Hepatic stellate cell (primary cell): Measurements from ENCODE around the gene ALOX12.
"Not testable (repeated sequence)": the region's sequence is repeated elsewhere in the genome, so short reads cannot be mapped to it uniquely, and the experiment has no call there.

Experiments used
- DNase-seq: peaks from one replicate; pipeline ENCODE4 v3.0.0; 2011; ENCODE audit warnings: low spot score

Gene ALOX12

GRCh38 chr17:6995500-6996255, at the start of gene ALOX12:
TSS of gene ALOX12 (plus strand) at chr17:6996049. CDS start at chr17:6996118, 69 bp downstream.
- no peak for DNase-seq

DNA sequence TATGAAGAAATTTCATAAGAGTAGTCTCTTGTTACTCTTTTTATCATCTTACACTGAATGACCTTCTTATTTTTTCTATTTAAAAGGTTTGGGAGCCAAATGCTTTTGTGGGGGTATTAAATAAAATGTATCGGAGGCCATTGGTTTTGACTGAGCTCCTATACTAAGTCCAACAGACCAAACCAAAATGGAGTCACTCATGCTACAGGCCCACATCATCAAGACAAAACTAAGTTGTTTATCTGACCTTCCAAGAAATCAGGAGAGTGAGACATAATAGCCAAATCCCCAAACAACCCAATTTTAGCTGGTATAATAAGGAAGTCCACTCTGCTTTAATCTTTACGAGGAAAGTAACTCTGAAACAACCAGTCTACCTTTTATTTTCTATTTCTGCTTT, 48.1 kb upstream of the ALOX12 start:
- DNase-seq, result no peak

DNA sequence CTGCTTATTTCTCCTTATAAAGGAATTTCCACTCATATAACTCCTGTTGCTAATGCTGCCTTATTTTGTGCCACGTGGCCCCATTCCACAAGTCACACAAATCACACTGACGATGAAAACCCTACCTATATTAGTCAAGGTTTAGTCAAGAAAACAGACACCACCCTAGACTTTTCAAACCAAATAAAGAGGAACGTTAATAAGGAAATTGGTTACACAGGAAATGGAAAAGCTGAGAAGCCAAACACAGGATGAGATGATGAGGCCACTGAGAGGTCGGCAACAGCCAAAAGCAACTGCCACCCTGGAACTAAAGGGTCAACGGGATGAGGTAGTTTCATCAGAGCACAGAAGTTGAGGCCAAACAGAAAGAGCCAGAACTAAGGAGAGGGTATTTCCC, 47.3 kb upstream of the ALOX12 start:
- DNase-seq, result no peak

DNA sequence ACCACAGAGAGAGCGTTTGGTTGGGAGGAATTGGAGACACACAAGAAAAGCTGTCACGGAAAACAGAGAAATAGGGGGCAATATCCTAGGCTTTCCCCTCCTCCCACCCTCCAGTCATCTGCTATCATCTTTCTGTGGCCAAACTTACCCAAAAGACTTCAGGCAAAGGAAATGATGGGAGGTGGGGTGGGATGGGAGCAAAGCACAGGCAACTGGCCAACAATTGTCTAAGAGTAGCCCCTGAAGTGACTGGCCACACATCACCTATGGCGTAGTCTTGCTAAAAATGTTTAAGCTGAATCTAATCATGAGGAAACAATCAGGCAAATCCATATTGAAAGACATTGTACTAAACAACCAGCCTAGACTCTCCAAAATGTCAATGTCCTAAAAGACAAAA, 46.9 kb upstream of the ALOX12 start:
- no peak for DNase-seq

GRCh38 chr17:6950938-6951337, 44.9 kb upstream of the ALOX12 start:
- DNase-seq, result not testable (repeated sequence)

GRCh38 chr17:6953689-6954088, 42.2 kb upstream of the ALOX12 start:
- DNase-seq, result no peak

DNA sequence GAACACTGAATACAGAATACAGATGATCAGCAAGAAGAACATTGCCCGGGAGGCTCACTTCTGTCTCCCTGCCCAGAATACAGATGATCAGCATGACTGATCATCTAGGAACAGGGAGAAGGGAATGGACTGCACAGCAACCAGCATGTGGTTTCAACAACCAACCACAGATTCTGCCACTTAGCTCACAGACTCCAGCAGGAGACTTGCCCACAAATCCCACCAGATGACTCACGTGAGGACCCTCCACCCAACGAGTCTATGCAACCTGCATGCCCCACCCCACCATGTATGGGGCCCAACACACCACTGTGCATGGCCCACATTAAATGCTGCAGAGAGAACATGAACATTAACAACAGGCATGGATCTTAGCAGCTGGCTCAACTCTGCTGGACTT, 36.1 kb upstream of the ALOX12 start:
- DNase-seq, result no peak

GRCh38 chr17:6969323-6969726, 26.5 kb upstream of the ALOX12 start:
- no peak for DNase-seq

DNA sequence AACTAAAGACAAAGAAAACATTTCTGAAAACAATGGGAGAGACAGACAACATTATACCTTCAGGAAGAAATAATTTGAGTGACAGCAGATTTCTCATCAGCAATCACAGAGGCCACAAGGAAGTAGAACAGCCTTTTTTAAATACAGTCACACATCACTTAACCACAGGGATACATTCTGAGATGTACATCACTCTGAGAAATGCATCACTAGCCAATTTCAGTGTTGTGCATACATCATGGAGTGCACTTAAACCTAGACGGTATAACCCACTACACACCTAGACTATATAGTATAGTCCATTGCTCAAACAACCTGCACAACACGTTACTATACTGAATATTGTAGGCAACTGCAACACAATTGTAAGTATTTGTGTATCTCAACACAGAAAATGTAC, 24.9 kb upstream of the ALOX12 start:
- DNase-seq, result no peak

DNA sequence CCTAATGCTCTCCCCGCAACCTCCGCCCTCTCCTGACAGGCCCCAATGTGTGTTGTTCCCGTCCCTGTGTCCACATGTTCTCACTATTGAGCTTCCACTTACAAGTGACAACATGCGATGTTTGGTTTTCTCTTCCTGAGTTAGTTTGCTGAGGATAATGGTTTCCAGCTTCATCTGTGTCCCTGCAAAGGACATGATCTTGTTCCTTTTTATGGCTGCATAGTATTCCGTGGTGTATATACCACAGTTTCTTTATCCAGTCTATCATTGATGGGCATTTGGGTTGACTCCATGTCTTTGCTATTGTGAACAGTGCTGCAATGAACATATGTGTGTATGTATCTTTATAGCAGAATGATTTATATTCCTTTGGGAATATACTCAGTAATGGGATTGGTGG, 16.4 kb upstream of the ALOX12 start:
- DNase-seq, result not testable (repeated sequence)

DNA sequence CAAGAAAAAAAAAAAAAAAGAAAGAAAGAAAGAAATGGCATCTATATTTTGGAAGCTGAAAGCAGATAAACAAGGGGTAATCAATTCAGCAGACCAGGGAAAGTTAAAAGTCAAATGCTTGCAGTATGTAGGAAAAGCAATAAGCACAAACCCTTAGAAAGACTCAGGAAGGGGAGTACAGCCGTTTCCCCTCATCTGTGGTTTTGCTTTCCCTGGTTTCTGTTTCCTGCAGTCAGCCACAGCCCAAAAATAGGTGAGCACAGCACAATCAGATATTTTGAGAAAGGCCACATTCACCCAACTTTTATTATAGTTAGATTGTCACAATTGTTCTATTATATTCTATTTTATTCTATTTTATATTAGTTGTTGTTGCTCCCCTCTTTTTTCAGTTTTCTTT, 14.4 kb upstream of the ALOX12 start:
- no peak for DNase-seq

DNA sequence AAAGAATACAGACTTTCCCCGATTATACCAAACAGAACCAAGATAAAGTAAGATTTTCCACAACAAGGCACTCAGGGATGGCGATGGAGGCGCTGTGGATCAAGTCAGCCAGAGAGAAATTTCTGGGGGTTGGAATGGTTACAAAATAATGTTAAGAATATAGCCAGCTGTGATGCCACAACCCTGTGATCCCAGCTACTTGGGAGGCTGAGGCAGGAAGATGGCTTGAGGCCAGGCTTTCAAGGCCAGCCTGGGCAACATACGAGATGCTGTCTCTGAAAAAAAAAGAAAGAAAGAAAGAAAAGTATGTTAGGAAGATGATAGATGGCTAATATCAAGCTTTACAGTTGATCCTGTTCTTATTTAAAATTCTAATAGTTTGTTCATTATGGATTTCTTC, 10.6 kb upstream of the ALOX12 start:
- DNase-seq, result no peak

- no peak for DNase-seq
Observed at GRCh38 chr17:6986676-6987075, 9.2 kb upstream of the ALOX12 start.

- DNase-seq, result no peak
Observed at GRCh38 chr17:6989779-6990178, 6.1 kb upstream of the ALOX12 start.

- DNase-seq, result not testable (repeated sequence)
Observed at GRCh38 chr17:6993613-6994056, 2.2 kb upstream of the ALOX12 start.

DNA sequence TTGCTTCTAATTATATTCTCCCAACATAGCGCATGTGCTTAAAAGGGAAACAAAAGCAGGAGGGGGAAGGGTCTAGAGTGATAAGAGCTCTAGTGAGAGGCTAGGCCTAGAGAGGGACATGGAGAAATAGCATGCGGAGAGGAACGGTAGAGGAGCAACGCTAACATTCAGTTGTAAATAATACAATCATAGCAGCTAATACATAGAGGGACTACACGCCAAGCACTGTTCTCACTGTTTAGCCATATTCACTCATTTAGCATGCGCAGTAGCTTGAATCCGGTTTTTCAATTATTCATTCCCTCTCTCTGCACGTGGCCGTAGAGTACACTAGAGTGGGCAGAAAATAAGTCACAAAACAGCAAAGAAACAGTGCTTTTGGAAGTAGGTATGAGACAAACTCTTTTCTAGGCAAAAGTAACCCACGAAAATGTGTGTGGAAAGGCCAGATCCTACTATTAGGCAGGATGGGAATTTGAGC, 1.7 kb upstream of the ALOX12 start:
- DNase-seq, result no peak

DNA sequence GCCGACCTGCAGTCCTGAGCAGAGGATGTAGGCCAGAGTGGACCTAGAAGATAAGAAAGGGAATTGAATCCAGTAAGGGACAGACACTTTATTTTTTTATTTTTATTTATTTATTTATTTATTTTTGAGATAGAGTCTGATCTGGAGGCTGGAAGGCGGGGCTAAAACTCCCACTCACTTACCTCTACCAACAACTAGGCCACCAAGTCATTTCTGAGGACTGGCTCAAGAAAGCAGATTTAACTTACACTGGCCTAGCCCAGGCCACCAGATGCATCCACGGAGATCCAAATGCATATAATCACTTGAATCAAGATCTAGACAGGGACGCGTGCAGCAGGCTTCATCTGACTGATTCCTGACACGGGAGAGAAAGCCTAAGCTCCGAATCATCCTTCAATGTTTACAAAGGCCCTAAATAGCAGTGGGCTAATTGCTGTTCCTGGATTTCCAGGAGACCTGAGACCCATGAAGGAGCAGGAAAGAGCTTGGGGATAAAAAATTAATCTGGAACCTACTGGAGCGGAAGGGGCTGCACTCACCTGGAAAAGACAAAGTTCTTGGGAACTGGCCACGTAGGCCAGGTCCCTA, 1.1 kb upstream of the ALOX12 start:
- no peak for DNase-seq

GRCh38 chr17:6996256-6997011, 585 bp downstream of the ALOX12 start:
- no peak for DNase-seq

GRCh38 chr17:6997171-6997570, 1.3 kb downstream of the ALOX12 start:
- DNase-seq, result no peak

GRCh38 chr17:6998855-6999508, 3.1 kb downstream of the ALOX12 start:
- DNase-seq, result no peak

DNA sequence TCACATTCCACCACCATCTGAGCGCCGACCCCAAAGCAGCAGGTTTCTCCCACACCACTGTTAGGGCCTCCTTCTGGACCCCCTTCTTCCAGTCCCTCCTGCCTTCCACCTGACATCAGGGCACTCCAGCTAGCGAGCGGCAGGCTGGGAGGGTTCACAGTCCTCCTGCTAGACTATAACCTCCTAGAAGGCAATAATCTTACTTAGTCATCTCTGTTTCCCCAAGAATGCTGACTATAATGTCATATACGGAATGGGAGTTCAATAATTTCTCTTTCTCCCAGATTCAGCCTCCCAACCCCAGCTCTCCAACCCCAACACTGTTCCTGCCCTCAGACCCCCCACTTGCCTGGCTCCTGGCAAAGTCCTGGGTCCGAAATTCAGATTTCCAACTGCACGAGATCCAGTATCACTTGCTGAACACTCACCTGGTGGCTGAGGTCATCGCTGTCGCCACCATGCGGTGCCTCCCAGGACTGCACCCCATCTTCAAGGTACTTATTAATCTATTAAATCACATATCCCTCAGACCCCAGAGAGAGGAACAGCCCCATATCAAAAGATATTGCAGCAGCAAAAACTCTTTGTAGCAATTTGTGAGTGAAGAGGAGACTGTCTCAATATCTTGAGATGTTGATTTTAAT, 5.6 kb downstream of the ALOX12 start:
- DNase-seq, result no peak
